Endothelial cell of umbilical vein (primary cell): Measurements from ENCODE around the gene RBMS3. TPM values are rescaled to one million over a fixed set of nuclear protein-coding genes. Genes with fewer than 3 reads are reported as not detected.
A peak's percentile ranks its signal among the peaks of the same experiment; 100 is the strongest.

Source experiments
- BruUV-seq: library from RNA; stranded (reverse); fragments of 400-500 nt; replicated peaks from 2 replicates; lab custom pipeline; 2021; lab: Mats Ljungman, UMichigan
- CTCF ChIA-PET: fragments of 300-600, 350-600 bp; sonication (Branson Sonifier 250); formaldehyde crosslinking; loops from one replicate; lab custom pipeline; 2021; ENCODE audit warnings: antibody characterized with exemption, inconsistent platforms; lab: Charles Lee
- POLR2A ChIA-PET: fragments of 300-600, 350-600 bp; sonication (Branson Sonifier 250); formaldehyde crosslinking; loops from one replicate; lab custom pipeline; 2021; ENCODE audit warnings: antibody characterized with exemption, inconsistent platforms; lab: Charles Lee
- DNase-seq: peaks from one replicate; pipeline ENCODE4 v3.0.0-alpha.2; 2011; ENCODE audit warnings: low read depth, low spot score
- FAIRE-seq: peaks from 2 replicates; lab custom pipeline; 2011; peaks lifted over from hg19 to GRCh38; lab: Jason Lieb, UNC
- H2AFZ ChIP-seq: 2 replicates; pipeline ENCODE4 v1.6.0; 2012; ENCODE audit warnings: low read depth, low read length, control low read depth, inconsistent platforms
- H3K27ac ChIP-seq: 2 replicates; pipeline ENCODE4 v1.5.1; 2011; ENCODE audit warnings: low read depth, mild to moderate bottlenecking, control low read depth, low read length, moderate library complexity; ENCODE audit not compliant: insufficient read depth
- H3K27me3 ChIP-seq, 2 experiments: 2 replicates each; pipeline versions ENCODE4 v1.6.0 to v1.6.1; 2011; ENCODE audit warnings: low read length in 2 of 2, mixed read lengths in 1 of 2; ENCODE audit not compliant: control insufficient read depth in 2 of 2, insufficient read depth in 2 of 2
- H3K36me3 ChIP-seq, 2 experiments: 2 replicates in 1 of 2; 3 replicates in 1 of 2; pipeline ENCODE4 v1.5.1; 2011; ENCODE audit warnings: low read length in 2 of 2, mild to moderate bottlenecking in 1 of 2, moderate library complexity in 1 of 2; ENCODE audit not compliant: control insufficient read depth in 2 of 2, insufficient read depth in 2 of 2; ENCODE audit errors: extremely low read depth in 1 of 2
- H3K4me1 ChIP-seq: 3 replicates; pipeline ENCODE4 v1.5.1; 2011; ENCODE audit warnings: mild to moderate bottlenecking, low read length; ENCODE audit not compliant: control insufficient read depth, insufficient read depth; ENCODE audit errors: extremely low read depth
- H3K4me2 ChIP-seq: 2 replicates; pipeline ENCODE4 v1.6.1; 2011; ENCODE audit warnings: low read length, control low read depth, mixed read lengths; ENCODE audit not compliant: insufficient read depth
- H3K4me3 ChIP-seq, 3 experiments: fragments of 200-600 bp in 1 of 3; sonication (generic), shearing (Covaris generic) in 1 of 3; replicated peaks in 1 of 3; 2 replicates each; pipeline ENCODE4 v1.5.1; 2011 to 2016; ENCODE audit warnings: control low read depth in 3 of 3, low read length in 3 of 3, mild to moderate bottlenecking in 2 of 3, inconsistent platforms in 1 of 3, low read depth in 1 of 3, moderate library complexity in 1 of 3; ENCODE audit not compliant: insufficient read depth in 1 of 3
- H3K79me2 ChIP-seq: 2 replicates; pipeline ENCODE4 v1.6.0; 2012; ENCODE audit warnings: low read length, inconsistent platforms; ENCODE audit not compliant: control insufficient read depth, insufficient read depth
- H3K9ac ChIP-seq: replicated peaks from 2 replicates; pipeline ENCODE3; 2011; ENCODE audit warnings: low read length, control low read depth; ENCODE audit not compliant: insufficient read depth; ENCODE audit errors: extremely low read depth
- H3K9me1 ChIP-seq: replicated peaks from 3 replicates; pipeline ENCODE4 v1.6.0; 2011; ENCODE audit warnings: mild to moderate bottlenecking, low read length; ENCODE audit not compliant: control insufficient read depth, insufficient read depth; ENCODE audit errors: extremely low read depth
- H3K9me3 ChIP-seq: replicated peaks from 2 replicates; pipeline ENCODE4 v1.5.1; 2012; ENCODE audit warnings: low read length, inconsistent platforms; ENCODE audit not compliant: control insufficient read depth, insufficient read depth
- H4K20me1 ChIP-seq: replicated peaks from 2 replicates; pipeline ENCODE3; 2011; ENCODE audit warnings: mild to moderate bottlenecking, low read length; ENCODE audit not compliant: control insufficient read depth, insufficient read depth; ENCODE audit errors: extremely low read depth
- FOS ChIP-seq: IDR thresholded peaks from 2 replicates; pipeline ENCODE4 v1.6.1; 2011; ENCODE audit warnings: mild to moderate bottlenecking, low read length, moderate library complexity, borderline replicate concordance; ENCODE audit not compliant: insufficient read depth
- GATA2 ChIP-seq: IDR thresholded peaks from 2 replicates; pipeline ENCODE4 v1.7.0; 2011; ENCODE audit warnings: low read depth, mild to moderate bottlenecking, moderate library complexity, mixed read lengths, low read length; ENCODE audit not compliant: insufficient read length, insufficient read depth
- JUN ChIP-seq: IDR thresholded peaks from 2 replicates; pipeline ENCODE4 v1.6.1; 2011; ENCODE audit warnings: borderline replicate concordance, low read depth; ENCODE audit not compliant: insufficient read length, insufficient read depth
- MYC ChIP-seq: IDR thresholded peaks from one replicate; pipeline ENCODE4 v1.6.1; 2011; ENCODE audit warnings: mild to moderate bottlenecking, low read depth, low read length
- POLR2A ChIP-seq: IDR thresholded peaks from 2 replicates; pipeline ENCODE4 v1.6.1; 2012; ENCODE audit warnings: low read depth, mild to moderate bottlenecking, control low read depth, low read length
- POLR2AphosphoS5 ChIP-seq: IDR thresholded peaks from 2 replicates; pipeline ENCODE4 v1.6.1; 2012; ENCODE audit warnings: low read depth, mild to moderate bottlenecking, control low read depth, low read length, moderate library complexity; ENCODE audit not compliant: insufficient read depth
- dilution Hi-C: fragments of 300-500 bp; cut with MboI; formaldehyde crosslinking; loops from one replicate; pipeline ENCODE4 v1.15.0; 2019; ENCODE audit warnings: low sequenced_read_pairs; ENCODE audit not compliant: extremely low pct_ligation_motif_present
- intact Hi-C: fragments of 100-400 bp; cut with micrococcal nuclease; formaldehyde crosslinking; loops from one replicate; pipeline ENCODE4 v1.10.0; 2022
- polyA plus RNA-seq, 4 experiments: library from polyadenylated mRNA; depleted of rRNA in 3 of 4; stranded (reverse) in 3 of 4; unstranded in 1 of 4; fragments of >200 nt; gene quantifications; 2 replicates each; pipeline versions ENCODE4 v1.2.1 to v1.2.3, GENCODE V29; 2011 to 2012; ENCODE audit warnings: missing spikeins in 1 of 4
- total RNA-seq: library from RNA; stranded (reverse); gene quantifications from 2 replicates; pipeline ENCODE4 v1.2.3, GENCODE V29; 2021
- TF ChIP-seq, protein P1 (sequence below), 2 donors: IDR thresholded peaks; 1 replicate in 1 of 2; 2 replicates in 1 of 2; pipeline ENCODE4 v1.5.1; 2011; ENCODE audit warnings: low read length in 2 of 2, mild to moderate bottlenecking in 2 of 2, moderate library complexity in 2 of 2, control low read depth in 1 of 2, inconsistent platforms in 1 of 2, low read depth in 1 of 2; ENCODE audit not compliant: insufficient read depth in 1 of 2; ENCODE audit errors: extremely low read depth in 1 of 2
- TF ChIP-seq, protein P2 (sequence below): IDR thresholded peaks from 2 replicates; pipeline ENCODE4 v1.6.1; 2011; ENCODE audit not compliant: insufficient read depth, insufficient read length

RBMS3 gene
- total and polyA plus RNA-seq, 2 donors (not counting 3 experiments of a cell fraction or from before 2014, with no cell fraction given) = 13.6 to 42.3 TPM

DNA sequence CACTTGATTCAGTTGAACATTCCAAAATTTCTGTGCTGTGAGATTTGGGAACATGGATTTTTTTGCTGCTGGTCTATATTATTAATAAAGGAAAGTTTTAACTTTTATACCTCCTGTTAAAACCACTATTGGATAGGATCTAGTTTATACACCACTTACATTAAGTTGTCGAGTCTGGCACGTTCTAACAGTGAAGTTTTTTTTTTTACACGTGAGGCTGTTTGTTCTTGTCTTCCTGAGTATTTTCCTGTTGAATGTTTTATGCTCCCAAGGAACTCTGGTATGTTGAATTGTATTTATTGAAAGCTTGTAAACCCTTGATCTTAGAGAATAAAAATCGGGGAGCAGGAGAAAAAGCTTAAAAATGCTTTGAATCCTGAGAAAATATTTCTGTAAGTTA is 338.8 kb downstream of the RBMS3 start:
- no peak overlapping the region for H2AFZ ChIP-seq
- no peak overlapping the region for H3K9ac ChIP-seq
- no peaks in the 10 kb centered on the region for H3K36me3 ChIP-seq
- TF ChIP-seq POLR2AphosphoS5 = no peak
- no peak for TF ChIP-seq MYC
- TF ChIP-seq GATA2 = no peak
- no peak for TF ChIP-seq JUN
- no peak for TF ChIP-seq POLR2A
- TF ChIP-seq FOS = no peak
- TF ChIP-seq, protein P1, sequence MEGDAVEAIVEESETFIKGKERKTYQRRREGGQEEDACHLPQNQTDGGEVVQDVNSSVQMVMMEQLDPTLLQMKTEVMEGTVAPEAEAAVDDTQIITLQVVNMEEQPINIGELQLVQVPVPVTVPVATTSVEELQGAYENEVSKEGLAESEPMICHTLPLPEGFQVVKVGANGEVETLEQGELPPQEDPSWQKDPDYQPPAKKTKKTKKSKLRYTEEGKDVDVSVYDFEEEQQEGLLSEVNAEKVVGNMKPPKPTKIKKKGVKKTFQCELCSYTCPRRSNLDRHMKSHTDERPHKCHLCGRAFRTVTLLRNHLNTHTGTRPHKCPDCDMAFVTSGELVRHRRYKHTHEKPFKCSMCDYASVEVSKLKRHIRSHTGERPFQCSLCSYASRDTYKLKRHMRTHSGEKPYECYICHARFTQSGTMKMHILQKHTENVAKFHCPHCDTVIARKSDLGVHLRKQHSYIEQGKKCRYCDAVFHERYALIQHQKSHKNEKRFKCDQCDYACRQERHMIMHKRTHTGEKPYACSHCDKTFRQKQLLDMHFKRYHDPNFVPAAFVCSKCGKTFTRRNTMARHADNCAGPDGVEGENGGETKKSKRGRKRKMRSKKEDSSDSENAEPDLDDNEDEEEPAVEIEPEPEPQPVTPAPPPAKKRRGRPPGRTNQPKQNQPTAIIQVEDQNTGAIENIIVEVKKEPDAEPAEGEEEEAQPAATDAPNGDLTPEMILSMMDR (IDR thresholded peaks at IDR 0.05; ENCODE audit: extremely low read depth in 1 of 2, insufficient read depth in 1 of 2, low read depth in 1 of 2, low read length in 2 of 2) = no peak
- TF ChIP-seq, protein P2, sequence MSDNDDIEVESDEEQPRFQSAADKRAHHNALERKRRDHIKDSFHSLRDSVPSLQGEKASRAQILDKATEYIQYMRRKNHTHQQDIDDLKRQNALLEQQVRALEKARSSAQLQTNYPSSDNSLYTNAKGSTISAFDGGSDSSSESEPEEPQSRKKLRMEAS = no peak
- H3K4me3 ChIP-seq = no peak overlapping the region
- H3K9me3 ChIP-seq = no peaks in the 10 kb centered on the region
- H3K27me3 ChIP-seq = no peaks in the 10 kb centered on the region
- no peak overlapping the region for H3K27ac ChIP-seq
- DNase-seq = peak; percentile 65
- H3K4me1 ChIP-seq = peaks cover 2% of the 10 kb centered on the region
- dilution Hi-C loops (no loop called here), intact Hi-C loops (no loop called here)
- no peak overlapping the region for H3K4me2 ChIP-seq
- no TSS peak for BruUV-seq
- POLR2A ChIA-PET = interaction anchor here (0.8 kb wide), 1 partner anchor 29 kb away, joined by 3 read pairs; no protein-coding TSS in a partner anchor
- no peaks in the 10 kb centered on the region for H3K9me1 ChIP-seq
- no peaks in the 10 kb centered on the region for H4K20me1 ChIP-seq
- FAIRE-seq = no peak
- CTCF ChIA-PET = no interaction called here
- no peaks in the 10 kb centered on the region for H3K79me2 ChIP-seq
